HG03342 (cell line): Measurements from ENCODE around the gene FOXJ3.

Experiments
- ATAC-seq: cut with Tn5 transposase; IDR thresholded peaks from one replicate; pipeline ENCODE4 v1.9.1; 2021; ENCODE audit warnings: mild to moderate bottlenecking, moderate library complexity; ENCODE audit not compliant: unreplicated experiment

Gene FOXJ3

DNA sequence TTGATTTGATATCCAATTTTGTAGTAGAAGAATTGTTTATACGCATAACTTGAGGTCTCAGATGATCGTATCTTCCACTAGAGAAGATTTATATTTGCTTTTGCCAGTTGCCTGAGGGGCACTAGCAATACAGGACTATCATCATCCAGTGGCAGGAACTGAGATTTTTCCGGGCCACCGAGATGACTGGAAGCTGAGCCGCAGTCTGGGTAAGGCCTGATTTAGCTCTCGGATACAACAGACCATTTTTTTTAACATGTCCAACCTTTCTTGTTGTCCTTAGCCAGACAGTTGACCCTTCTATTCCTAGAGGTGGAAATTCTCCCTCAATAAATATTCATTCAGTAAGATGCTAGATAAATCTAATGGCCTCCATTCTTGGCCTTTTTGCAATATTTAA, 207.3 kb downstream of the FOXJ3 start:
- ATAC-seq, result no peak
